OCI-LY1 (cell line): ENCODE data around the gene FZD7.

Experiments
- H2AFZ ChIP-seq: fragments of 200-600 bp; sonication (generic), shearing (Covaris generic); 2 replicates; pipeline ENCODE4 v1.6.0; 2014; ENCODE audit warnings: antibody characterized with exemption, mild to moderate bottlenecking, low read length
- H3F3A ChIP-seq: fragments of 200-600 bp; sonication (generic), shearing (Covaris generic); 2 replicates; pipeline ENCODE4 v1.6.0; 2014; ENCODE audit warnings: mild to moderate bottlenecking, antibody characterized with exemption, low read length, moderate library complexity; ENCODE audit not compliant: insufficient read depth
- H3K27ac ChIP-seq: fragments of 200-600 bp; sonication (generic); 2 replicates; pipeline ENCODE4 v1.5.1; 2014; ENCODE audit warnings: low read length, mixed run types, mild to moderate bottlenecking, low read depth; ENCODE audit not compliant: poor library complexity, severe bottlenecking
- H3K27me3 ChIP-seq: fragments of 200-600 bp; sonication (generic); 2 replicates; pipeline ENCODE4 v1.6.0; 2014; ENCODE audit warnings: antibody characterized with exemption, mild to moderate bottlenecking, low read length, moderate library complexity; ENCODE audit not compliant: insufficient read depth
- H3K36me3 ChIP-seq: fragments of 200-600 bp; sonication (generic); 2 replicates; pipeline ENCODE4 v1.6.1; 2014; ENCODE audit warnings: mild to moderate bottlenecking, antibody characterized with exemption, low read length, moderate library complexity, mixed read lengths; ENCODE audit not compliant: insufficient read depth
- H3K4me1 ChIP-seq: fragments of 200-600 bp; sonication (generic); 2 replicates; pipeline ENCODE4 v1.5.1; 2014; ENCODE audit warnings: mild to moderate bottlenecking, low read length, moderate library complexity; ENCODE audit not compliant: insufficient read depth, severe bottlenecking
- H3K4me2 ChIP-seq: fragments of 200-600 bp; sonication (generic), shearing (Covaris generic); 2 replicates; pipeline ENCODE4 v1.6.1; 2014; ENCODE audit warnings: low read length
- H3K4me3 ChIP-seq: fragments of 200-600 bp; sonication (generic); 2 replicates; pipeline ENCODE4 v1.5.1; 2014; ENCODE audit warnings: low read length, low read depth, mild to moderate bottlenecking, mixed read lengths; ENCODE audit not compliant: poor library complexity, severe bottlenecking
- H3K79me2 ChIP-seq: fragments of 200-600 bp; shearing (Covaris generic); 2 replicates; pipeline ENCODE4 v1.6.1; 2016; ENCODE audit warnings: mixed run types, low read length, mixed read lengths; ENCODE audit not compliant: insufficient read depth
- H3K9ac ChIP-seq: fragments of 200-600 bp; sonication (generic), shearing (Covaris generic); 2 replicates; pipeline ENCODE4 v1.6.1; 2014; ENCODE audit warnings: mild to moderate bottlenecking, low read length, mixed read lengths
- H3K9me2 ChIP-seq: fragments of 200-600 bp; sonication (generic), shearing (Covaris generic); 2 replicates; pipeline ENCODE4 v1.6.1; 2014; ENCODE audit warnings: low read depth, mild to moderate bottlenecking, low read length, mixed read lengths
- H3K9me3 ChIP-seq: fragments of 200-600 bp; shearing (Covaris generic); 2 replicates; pipeline ENCODE4 v1.6.1; 2014; ENCODE audit warnings: low read length, mixed read lengths
- H4K20me1 ChIP-seq: fragments of 200-600 bp; sonication (generic), shearing (Covaris generic); 2 replicates; pipeline ENCODE4 v1.6.0; 2016; ENCODE audit warnings: mild to moderate bottlenecking, low read length; ENCODE audit not compliant: insufficient read depth
- CTCF ChIP-seq: fragments of 200-600 bp; sonication (generic), shearing (Covaris generic); IDR thresholded peaks from 2 replicates; pipeline ENCODE4 v1.5.1; 2017; ENCODE audit warnings: mild to moderate bottlenecking, antibody characterized with exemption, low read length, moderate library complexity, mixed read lengths
- EZH2 ChIP-seq: fragments of 200-600 bp; sonication (generic), shearing (Covaris generic); IDR thresholded peaks from 2 replicates; pipeline ENCODE4 v1.8.0; 2017; ENCODE audit warnings: borderline replicate concordance, mixed run types, mild to moderate bottlenecking, antibody characterized with exemption, low read length, moderate library complexity, mixed read lengths

Gene FZD7

GRCh38 chr2:202033317-202034248, at the start of gene FZD7:
TSS of gene FZD7 (plus strand) at chr2:202033855. CDS start at chr2:202034648, 793 bp downstream.
- H3K9ac ChIP-seq: peak within 1 kb of the TSS; percentile 54; the same call in 1 of the 2 replicates
- H2AFZ ChIP-seq: peak within 1 kb of the TSS; percentile 64; the same call in 1 of the 2 replicates

GRCh38 chr2:201984333-201984732, 49.3 kb upstream of the FZD7 start:
- Histone ChIP-seq H3K27me3 (no peaks in the 10 kb centered on the region), H3K79me2 (no peaks in the 10 kb centered on the region), H3K9ac (no peak overlapping the region), H4K20me1 (no peaks in the 10 kb centered on the region), H3K27ac (no peak overlapping the region), H3F3A (no peaks in the 10 kb centered on the region), H3K9me3 (no peaks in the 10 kb centered on the region), H2AFZ (no peak overlapping the region), H3K4me3 (no peak overlapping the region), H3K9me2 (no peaks in the 10 kb centered on the region), H3K4me1 (no peaks in the 10 kb centered on the region), H3K36me3 (no peaks in the 10 kb centered on the region), H3K4me2 (no peak overlapping the region)
- no peak for TF ChIP-seq CTCF
- TF ChIP-seq EZH2: no peak

More at GRCh38 chr2:202033317-202034248, at the start of gene FZD7:
- Histone ChIP-seq H3K9me2 (no peaks in the 10 kb centered on the region), H3K4me1 (peaks cover 13% of the 10 kb centered on the region), H3F3A (no peaks in the 10 kb centered on the region), H3K9me3 (no peaks in the 10 kb centered on the region), H3K36me3 (no peaks in the 10 kb centered on the region), H4K20me1 (no peaks in the 10 kb centered on the region), H3K27ac (no peak within 1 kb of the TSS), H3K4me2 (peak within 1 kb of the TSS; percentile 95), H3K4me3 (peak within 1 kb of the TSS; percentile 71), H3K79me2 (no peaks in the 10 kb centered on the region), H3K27me3 (0 out of 2 replicates have a peak, but pooled peaks cover 5% of the 10 kb centered on the region)
- TF ChIP-seq CTCF (peak; percentile 7; the same call in 1 of the 2 replicates), EZH2 (no peak)

GRCh38 chr2:201984800-201985525, 48.7 kb upstream of the FZD7 start:
- Histone ChIP-seq H4K20me1 (no peaks in the 10 kb centered on the region), H3K4me3 (no peak overlapping the region), H3K27me3 (no peaks in the 10 kb centered on the region), H3K9me2 (no peaks in the 10 kb centered on the region), H3K9ac (no peak overlapping the region), H3K36me3 (no peaks in the 10 kb centered on the region), H3K4me1 (no peaks in the 10 kb centered on the region), H3F3A (no peaks in the 10 kb centered on the region), H3K79me2 (no peaks in the 10 kb centered on the region), H3K9me3 (no peaks in the 10 kb centered on the region), H3K4me2 (no peak overlapping the region), H3K27ac (no peak overlapping the region), H2AFZ (no peak overlapping the region)
- TF ChIP-seq CTCF (no peak), EZH2 (no peak)
